ENCODE measurements around the gene SNRNP35. TPM values are rescaled to one million over a fixed set of nuclear protein-coding genes. Genes with fewer than 3 reads are reported as not detected.
"Not testable (repeated sequence)": the region's sequence is repeated elsewhere in the genome, so short reads cannot be mapped to it uniquely, and the experiment has no call there.

SNRNP35 gene
- total and polyA plus RNA-seq, 4 donors = 19.3 to 67.0 (median 20.5) TPM

DNA sequence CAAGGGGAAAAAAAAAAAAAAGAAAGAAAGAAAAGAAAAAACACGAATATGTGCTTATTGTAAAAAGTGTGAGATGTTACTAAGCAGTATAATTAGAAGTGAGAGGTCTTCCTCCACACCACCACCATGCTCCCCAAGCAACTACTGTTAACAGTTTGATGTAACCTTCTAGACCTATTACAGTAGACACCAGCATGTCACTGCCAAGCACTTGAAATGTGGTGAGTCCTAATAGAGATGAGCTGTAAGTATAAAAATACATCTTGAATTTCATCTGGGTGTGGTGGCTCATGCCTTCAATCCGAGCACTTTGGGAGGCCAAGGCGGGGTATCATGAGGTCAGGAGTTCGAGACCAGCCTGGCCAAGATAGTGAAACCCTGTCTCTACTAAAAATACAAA lies 8.1 kb upstream of the SNRNP35 start:
- no peaks in the 10 kb centered on the region for H3K9me3 ChIP-seq (ENCODE audit: control insufficient read depth in 4 of 4, insufficient read depth in 3 of 4, low read length in 3 of 4)
- WGBS, 2 donors = 81 to 92% methylated on average over 4 of the region's 4 CpGs
- H3K27me3 ChIP-seq (ENCODE audit: control insufficient read depth in 3 of 3, insufficient read depth in 3 of 3, low read length in 2 of 3) = no peaks in the 10 kb centered on the region
- no peak overlapping the region for H3K9ac ChIP-seq (ENCODE audit: insufficient read depth in 1 of 2, low read length in 2 of 2)
- DNase-seq (no peak), ATAC-seq (ENCODE audit: insufficient read depth, low FRiP score) (no peak)
- H3K36me3 ChIP-seq (ENCODE audit: control insufficient read depth in 4 of 4, insufficient read depth in 4 of 4, low read length in 4 of 4) = no peaks in the 10 kb centered on the region
- H3K4me3 ChIP-seq = no peak overlapping the region
- H3K27ac ChIP-seq (ENCODE audit: low read depth in 1 of 2, low read length in 1 of 2) = no peak overlapping the region
- peaks cover 0 to 15% (median 4%) of the 10 kb centered on the region in 5 donors for H3K4me1 ChIP-seq (ENCODE audit: control insufficient read depth in 5 of 5, insufficient read depth in 5 of 5, low read length in 5 of 5)
- TF ChIP-seq, protein P1, sequence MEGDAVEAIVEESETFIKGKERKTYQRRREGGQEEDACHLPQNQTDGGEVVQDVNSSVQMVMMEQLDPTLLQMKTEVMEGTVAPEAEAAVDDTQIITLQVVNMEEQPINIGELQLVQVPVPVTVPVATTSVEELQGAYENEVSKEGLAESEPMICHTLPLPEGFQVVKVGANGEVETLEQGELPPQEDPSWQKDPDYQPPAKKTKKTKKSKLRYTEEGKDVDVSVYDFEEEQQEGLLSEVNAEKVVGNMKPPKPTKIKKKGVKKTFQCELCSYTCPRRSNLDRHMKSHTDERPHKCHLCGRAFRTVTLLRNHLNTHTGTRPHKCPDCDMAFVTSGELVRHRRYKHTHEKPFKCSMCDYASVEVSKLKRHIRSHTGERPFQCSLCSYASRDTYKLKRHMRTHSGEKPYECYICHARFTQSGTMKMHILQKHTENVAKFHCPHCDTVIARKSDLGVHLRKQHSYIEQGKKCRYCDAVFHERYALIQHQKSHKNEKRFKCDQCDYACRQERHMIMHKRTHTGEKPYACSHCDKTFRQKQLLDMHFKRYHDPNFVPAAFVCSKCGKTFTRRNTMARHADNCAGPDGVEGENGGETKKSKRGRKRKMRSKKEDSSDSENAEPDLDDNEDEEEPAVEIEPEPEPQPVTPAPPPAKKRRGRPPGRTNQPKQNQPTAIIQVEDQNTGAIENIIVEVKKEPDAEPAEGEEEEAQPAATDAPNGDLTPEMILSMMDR (IDR thresholded peaks at IDR 0.05; ENCODE audit: control extremely low read depth, extremely low read depth) = no peak

- Histone ChIP-seq H3K4me1 (ENCODE audit: control insufficient read depth in 5 of 5, insufficient read depth in 5 of 5, low read length in 5 of 5) (peaks cover 0 to 10% (median 2%) of the 10 kb centered on the region in 5 donors), H3K9me3 (ENCODE audit: control insufficient read depth in 4 of 4, insufficient read depth in 3 of 4, low read length in 3 of 4) (no peaks in the 10 kb centered on the region), H3K4me3 (no peak overlapping the region), H3K27ac (ENCODE audit: low read depth in 1 of 2, low read length in 1 of 2) (no peak overlapping the region), H3K27me3 (ENCODE audit: control insufficient read depth in 3 of 3, insufficient read depth in 3 of 3, low read length in 2 of 3) (no peaks in the 10 kb centered on the region), H3K36me3 (ENCODE audit: control insufficient read depth in 4 of 4, insufficient read depth in 4 of 4, low read length in 4 of 4) (no peaks in the 10 kb centered on the region), H3K9ac (ENCODE audit: insufficient read depth in 1 of 2, low read length in 2 of 2) (no peak overlapping the region)
- 90 to 93% methylated on average over 9 of the region's 9 CpGs for WGBS, 2 donors
- ATAC-seq (ENCODE audit: insufficient read depth, low FRiP score) (no peak), DNase-seq (no peak)
- TF ChIP-seq, protein P1 (IDR thresholded peaks at IDR 0.05; ENCODE audit: control extremely low read depth, extremely low read depth) = no peak
These were observed 7.3 kb upstream of the SNRNP35 start for GRCh38 chr12:123450636-123451035.

DNA sequence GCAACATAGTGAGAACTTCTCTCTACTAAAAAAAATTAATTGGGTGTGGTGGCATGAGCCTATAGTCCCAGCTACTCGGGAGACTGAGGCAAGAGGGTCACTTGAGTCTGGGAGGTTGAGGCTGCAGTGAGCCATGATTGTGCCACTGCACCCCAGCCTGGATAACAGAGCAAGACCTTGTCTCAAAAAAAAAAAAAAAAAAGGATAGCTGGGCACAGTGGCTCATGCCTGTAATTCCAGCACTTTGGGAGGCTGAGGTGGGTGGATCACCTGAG lies 5.7 kb upstream of the SNRNP35 start:
- not testable (repeated sequence) for DNase-seq; ATAC-seq (ENCODE audit: insufficient read depth, low FRiP score); H3K4me3 ChIP-seq; H3K36me3 ChIP-seq (ENCODE audit: control insufficient read depth in 4 of 4, insufficient read depth in 4 of 4, low read length in 4 of 4); H3K27ac ChIP-seq (ENCODE audit: low read depth in 1 of 2, low read length in 1 of 2); H3K4me1 ChIP-seq (ENCODE audit: control insufficient read depth in 5 of 5, insufficient read depth in 5 of 5, low read length in 5 of 5); H3K9me3 ChIP-seq (ENCODE audit: control insufficient read depth in 4 of 4, insufficient read depth in 3 of 4, low read length in 3 of 4); H3K27me3 ChIP-seq (ENCODE audit: control insufficient read depth in 3 of 3, insufficient read depth in 3 of 3, low read length in 2 of 3); H3K9ac ChIP-seq (ENCODE audit: insufficient read depth in 1 of 2, low read length in 2 of 2)
- 37 to 100% methylated on average over 1 of the region's 1 CpG for WGBS, 2 donors

DNA sequence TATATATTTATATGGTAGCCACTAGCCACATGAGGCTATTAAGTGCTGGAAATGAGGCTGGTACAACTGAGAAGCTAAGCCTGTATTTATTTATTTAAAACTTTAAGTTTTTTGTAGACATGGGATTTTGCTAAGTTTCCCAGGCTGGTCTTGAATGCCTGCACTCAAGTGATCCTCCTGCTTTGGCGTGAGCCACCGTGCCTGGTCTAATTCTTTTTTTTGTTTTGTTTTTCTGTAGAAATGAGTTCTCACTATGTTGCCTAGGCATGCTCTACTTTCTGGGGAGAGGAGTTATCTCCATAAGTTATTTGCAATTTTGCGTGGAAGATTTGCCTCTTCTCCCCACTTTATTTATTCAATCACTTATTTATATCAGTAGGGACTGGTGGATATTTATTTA lies 4.8 kb upstream of the SNRNP35 start:
- no peaks in the 10 kb centered on the region for H3K27me3 ChIP-seq (ENCODE audit: control insufficient read depth in 3 of 3, insufficient read depth in 3 of 3, low read length in 2 of 3)
- 73 to 87% methylated on average over 3 of the region's 3 CpGs for WGBS, 2 donors
- H3K9ac ChIP-seq (ENCODE audit: insufficient read depth in 1 of 2, low read length in 2 of 2) = no peak overlapping the region

DNA sequence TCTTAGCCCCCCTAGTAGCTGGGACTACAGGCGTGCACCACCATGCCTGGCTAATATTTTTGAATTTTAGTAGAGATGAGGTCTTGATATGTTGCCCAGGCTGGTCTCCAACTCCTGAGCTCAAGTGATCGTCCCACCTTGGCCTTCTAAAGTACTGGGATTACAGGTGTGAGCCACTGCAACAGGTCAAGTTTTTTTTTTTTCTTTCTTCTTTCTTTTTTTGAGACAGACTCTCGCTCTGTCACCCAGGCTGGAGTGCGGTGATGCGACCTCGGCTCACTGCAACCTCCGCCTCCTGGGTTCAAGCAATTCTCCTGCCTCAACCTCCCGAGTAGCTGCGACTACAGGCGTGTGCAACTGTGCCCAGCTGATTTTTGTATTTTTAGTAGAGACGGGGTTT lies 5.2 kb downstream of the SNRNP35 start:
- H3K36me3 ChIP-seq (ENCODE audit: control insufficient read depth in 4 of 4, insufficient read depth in 4 of 4, low read length in 4 of 4) = peaks cover 0 to 18% (median 6%) of the 10 kb centered on the region in 4 donors
- not testable (repeated sequence) for H3K27ac ChIP-seq (ENCODE audit: low read depth in 1 of 2, low read length in 1 of 2); H3K9ac ChIP-seq (ENCODE audit: insufficient read depth in 1 of 2, low read length in 2 of 2); H3K9me3 ChIP-seq (ENCODE audit: control insufficient read depth in 4 of 4, insufficient read depth in 3 of 4, low read length in 3 of 4); DNase-seq; H3K4me3 ChIP-seq; ATAC-seq (ENCODE audit: insufficient read depth, low FRiP score); H3K27me3 ChIP-seq (ENCODE audit: control insufficient read depth in 3 of 3, insufficient read depth in 3 of 3, low read length in 2 of 3); H3K4me1 ChIP-seq (ENCODE audit: control insufficient read depth in 5 of 5, insufficient read depth in 5 of 5, low read length in 5 of 5)
- WGBS, 2 donors = 97% methylated on average over 11 of the region's 11 CpGs

More for the DNA sequence above, 4.8 kb upstream of the SNRNP35 start:
- TF ChIP-seq, protein P1 (IDR thresholded peaks at IDR 0.05; ENCODE audit: control extremely low read depth, extremely low read depth) = no peak
- Histone ChIP-seq H3K27ac (ENCODE audit: low read depth in 1 of 2, low read length in 1 of 2) (no peak overlapping the region), H3K4me1 (ENCODE audit: control insufficient read depth in 5 of 5, insufficient read depth in 5 of 5, low read length in 5 of 5) (no peaks in the 10 kb centered on the region), H3K4me3 (no peak overlapping the region), H3K36me3 (ENCODE audit: control insufficient read depth in 4 of 4, insufficient read depth in 4 of 4, low read length in 4 of 4) (no peaks in the 10 kb centered on the region), H3K9me3 (ENCODE audit: control insufficient read depth in 4 of 4, insufficient read depth in 3 of 4, low read length in 3 of 4) (peaks cover 0 to 3% (median 0%) of the 10 kb centered on the region in 4 donors)
- ATAC-seq (ENCODE audit: insufficient read depth, low FRiP score) (no peak), DNase-seq (peak in 2 of 3 donors; percentile 31 to 39)
